HS-27A (cell line): ENCODE data around the gene SECTM1.
"Not testable (repeated sequence)": the region's sequence is repeated elsewhere in the genome, so short reads cannot be mapped to it uniquely, and the experiment has no call there.

Experiments
- DNase-seq: peaks from one replicate; pipeline ENCODE4 v3.0.0-alpha.2; 2012; ENCODE audit warnings: low read depth, missing footprints

The SECTM1 gene

DNA sequence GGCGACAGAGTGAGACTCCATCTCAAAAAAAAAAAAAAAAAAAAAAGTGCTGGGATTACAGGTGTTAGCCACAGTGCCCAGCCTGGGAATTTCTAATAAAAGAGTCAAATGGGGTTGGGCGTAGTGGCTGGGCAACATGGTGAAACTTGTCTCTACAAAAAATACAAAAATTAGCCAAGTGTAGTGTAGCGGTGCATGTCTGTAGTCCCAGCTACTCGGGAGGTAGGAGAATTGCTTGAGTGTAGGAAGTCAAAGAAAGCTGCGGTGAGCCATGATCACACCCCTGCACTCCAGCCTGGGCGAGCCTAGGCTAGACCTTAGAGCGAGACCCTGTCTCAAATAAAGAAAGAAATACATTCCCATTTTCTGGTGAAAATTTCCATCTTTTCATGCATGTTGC, 35.6 kb upstream of the SECTM1 start:
- DNase-seq: no peak

DNA sequence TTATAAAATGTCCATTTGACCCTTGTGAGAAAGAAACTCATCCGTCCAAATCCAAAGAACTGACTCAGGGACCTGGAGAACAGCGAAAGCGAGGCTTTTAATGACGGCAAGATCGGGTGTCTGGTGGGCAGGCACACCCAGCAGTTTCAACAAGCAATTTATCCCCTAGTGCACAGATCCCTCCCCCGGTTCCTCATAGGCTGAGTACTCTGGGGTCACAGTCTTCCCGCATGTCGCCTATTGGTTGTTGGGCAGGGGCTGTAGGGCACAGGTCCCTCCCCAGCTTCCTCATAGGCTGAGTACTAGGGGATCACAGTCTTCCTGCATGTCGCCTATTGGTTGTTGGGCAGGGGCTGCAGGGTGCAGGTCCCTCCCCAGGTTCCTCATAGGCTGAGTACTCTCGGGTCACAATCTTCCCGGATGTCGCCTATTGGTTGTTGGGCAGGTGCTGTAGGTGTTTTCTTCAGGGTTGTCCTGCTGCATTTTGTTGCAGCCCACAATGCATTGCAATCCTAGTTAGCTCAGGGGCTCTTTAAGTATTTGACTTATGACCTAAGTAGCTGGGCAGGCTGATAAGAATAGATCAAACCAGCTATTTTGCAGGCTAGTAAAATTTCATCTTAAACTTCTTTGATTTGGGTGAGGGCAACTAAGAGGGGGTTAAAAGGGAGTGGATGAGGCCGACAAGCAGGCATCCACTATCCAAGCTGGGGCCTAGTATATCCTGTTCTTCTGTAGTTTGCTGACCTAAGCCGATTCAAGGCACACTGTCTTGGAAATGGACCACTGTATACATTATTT, 34.4 kb upstream of the SECTM1 start:
- no peak for DNase-seq

DNA sequence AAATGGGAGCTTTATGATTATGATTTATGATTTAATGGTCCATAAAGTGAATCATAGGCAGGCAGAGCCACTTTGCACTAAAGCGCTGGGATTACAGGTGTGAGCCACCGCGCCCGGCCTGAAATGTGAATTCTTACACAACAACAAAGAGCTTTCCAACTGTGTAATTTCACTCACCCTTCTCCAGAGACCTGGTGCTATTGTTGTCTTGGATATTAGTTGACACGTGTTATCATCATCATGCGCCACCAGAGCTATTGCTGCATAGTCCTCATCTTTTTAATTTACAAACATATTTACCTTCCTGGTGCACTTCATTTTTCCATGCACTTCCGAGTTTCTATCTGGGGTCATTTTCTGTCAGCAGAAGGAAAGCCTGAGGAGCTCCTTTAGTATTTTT, 33.2 kb upstream of the SECTM1 start:
- DNase-seq: no peak

DNA sequence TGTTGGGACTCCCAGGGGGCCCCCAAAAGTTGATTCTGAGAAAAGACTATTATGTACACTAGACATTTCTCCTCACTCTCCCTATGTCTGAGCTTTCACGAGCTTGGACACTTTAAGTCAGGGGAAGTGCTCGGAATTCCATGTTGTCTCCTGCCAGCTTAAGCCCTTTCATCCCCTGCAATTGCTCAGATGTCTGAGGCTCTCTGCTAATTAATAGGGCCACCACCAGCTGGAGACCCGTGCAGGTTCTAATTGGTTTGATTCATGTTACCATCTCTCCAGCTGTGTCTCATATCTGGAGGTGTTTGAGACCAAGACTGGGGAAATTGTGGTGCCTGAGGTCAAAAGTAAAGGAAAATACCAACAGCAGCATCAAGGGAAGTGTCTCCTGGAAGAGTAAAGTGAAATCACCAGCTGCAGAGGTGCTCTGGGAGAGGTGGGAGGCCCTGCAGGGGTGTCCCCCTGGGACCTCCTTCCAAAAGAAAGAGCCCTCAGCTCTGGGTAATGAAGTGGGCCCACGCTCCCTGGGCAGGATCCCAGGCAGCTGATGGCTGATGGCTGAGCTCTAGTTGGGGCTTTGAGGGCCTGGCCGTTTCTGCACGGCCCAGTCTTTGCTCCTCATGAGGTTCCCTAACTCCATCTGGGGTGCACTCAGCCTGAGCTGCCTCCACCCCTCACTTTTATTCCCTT, 32.2 kb upstream of the SECTM1 start:
- no peak for DNase-seq

DNA sequence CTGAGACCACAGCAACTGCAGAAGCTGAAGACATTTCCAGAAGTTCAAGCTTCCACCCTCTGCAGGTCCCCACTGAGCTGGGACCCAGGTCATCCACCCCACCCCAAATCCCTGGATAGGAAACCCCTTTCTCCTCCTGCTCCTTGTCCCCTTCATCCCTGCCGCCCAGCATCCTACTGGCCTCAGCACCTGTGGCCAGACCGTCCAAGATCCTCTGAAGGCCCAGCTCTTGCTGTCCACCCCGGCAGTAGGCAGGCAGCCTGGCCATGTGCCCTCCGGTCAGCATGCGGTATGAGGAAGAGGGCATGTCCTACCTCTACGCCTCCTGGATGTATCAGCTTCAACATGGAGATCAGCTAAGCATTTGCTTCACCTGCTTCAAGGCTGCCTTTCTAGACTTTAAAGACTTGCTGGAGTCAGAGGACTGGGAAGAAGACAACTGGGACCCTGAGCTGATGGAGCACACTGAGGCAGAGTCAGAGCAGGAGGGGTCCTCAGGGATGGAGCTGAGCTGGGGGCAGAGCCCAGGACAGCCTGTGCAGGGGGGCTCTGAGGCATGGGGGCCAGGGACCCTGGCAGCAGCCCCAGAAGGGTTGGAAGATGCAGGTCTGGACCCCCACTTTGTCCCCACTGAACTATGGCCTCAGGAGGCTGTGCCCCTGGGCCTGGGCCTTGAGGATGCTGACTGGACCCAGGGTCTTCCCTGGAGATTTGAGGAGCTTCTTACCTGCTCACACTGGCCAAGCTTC, 28.5 kb upstream of the SECTM1 start:
- DNase-seq: no peak

DNA sequence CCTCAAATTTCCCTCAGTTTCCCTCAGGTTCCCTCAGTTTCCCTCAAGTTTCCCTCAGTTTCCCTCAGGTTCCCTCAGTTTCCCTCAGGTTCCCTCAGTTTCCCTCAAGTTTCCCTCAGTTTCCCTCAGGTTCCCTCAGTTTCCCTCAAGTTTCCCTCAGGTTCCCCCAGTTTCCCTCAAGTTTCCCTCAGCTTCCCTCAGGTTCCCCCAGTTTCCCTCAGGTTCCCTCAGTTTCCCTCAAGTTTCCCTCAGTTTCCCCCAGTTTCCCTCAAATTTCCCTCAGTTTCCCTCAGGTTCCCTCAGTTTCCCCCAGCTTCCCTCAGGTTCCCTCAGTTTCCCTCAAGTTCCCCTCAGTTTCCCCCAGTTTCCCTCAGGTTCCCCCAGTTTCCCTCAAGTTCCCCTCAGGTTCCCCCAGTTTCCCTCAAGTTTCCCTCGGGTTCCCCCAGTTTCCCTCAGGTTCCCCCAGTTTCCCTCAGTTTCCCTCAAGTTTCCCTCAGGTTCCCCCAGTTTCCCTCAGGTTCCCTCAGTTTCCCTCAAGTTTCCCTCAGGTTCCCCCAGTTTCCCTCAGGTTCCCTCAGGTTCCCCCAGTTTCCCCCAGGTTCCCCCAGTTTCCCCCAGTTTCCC, 26.0 kb upstream of the SECTM1 start:
- DNase-seq: not testable (repeated sequence)

DNA sequence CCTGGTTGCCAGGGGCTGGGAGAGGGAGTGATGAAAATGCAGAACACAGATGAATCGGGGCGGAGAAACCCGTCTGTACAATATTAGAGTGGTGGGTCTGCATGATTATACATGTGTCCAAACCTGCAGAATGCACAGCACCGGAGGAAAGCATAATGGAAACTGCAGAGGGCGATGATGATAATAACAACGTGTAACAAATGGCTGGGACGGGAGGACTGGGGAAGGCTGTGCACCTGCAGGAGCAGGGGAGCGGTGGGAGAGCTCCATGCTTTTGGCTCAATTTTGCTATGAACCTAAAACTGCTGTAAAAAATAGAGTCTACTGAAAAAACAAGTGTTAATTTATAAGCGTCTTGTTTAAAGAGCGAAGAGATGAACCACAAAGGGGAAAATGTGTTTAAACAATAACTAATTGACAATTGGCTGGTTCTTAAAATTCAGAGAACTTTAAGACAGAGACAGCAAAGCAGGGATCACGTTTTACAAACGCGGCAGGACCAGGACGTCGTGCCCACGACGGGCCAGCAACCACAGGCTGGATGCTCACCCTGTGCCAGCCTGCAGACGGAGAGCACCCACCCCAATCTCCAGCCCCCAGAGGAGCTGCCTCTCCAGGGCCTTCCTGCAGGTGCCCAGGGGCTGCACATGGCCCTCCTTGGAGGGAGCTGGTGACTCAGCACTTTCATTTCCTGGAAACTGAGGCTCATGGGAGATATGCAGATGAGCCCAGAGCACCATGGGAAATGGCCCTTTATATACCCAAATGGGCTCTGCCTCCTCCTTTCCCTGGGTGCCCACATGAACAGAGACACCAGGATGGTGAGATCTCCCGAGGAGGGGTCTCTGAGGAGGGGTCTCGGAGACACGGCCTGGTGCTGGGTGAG, 25.1 kb upstream of the SECTM1 start, which contains the start of gene TEX19:
Gene TEX19, plus strand, starts transcription at position 783 of the 886 bp plus-strand sequence. CDS start 2,904 bp downstream, outside the sequence.
- DNase-seq: no peak

DNA sequence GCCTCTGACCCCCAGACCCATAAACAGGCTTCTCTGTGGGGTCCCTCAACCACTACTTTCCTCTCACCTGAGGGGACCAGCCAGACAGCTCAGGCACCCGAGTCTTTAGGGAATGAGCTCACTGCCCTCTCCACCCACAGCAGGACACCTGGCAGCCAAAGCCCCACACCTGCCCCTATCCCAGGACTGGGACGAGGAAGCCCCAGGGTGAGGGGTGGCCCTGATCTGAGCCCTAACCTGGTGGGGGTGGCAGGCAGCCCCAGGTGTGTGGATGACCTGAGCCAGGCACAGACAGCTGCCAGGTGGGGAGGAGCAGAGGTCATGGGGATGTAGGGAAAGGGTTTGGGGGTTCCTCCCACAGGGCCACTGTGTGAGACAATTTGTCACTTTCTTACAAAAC, 23.8 kb upstream of the SECTM1 start:
- no peak for DNase-seq

DNA sequence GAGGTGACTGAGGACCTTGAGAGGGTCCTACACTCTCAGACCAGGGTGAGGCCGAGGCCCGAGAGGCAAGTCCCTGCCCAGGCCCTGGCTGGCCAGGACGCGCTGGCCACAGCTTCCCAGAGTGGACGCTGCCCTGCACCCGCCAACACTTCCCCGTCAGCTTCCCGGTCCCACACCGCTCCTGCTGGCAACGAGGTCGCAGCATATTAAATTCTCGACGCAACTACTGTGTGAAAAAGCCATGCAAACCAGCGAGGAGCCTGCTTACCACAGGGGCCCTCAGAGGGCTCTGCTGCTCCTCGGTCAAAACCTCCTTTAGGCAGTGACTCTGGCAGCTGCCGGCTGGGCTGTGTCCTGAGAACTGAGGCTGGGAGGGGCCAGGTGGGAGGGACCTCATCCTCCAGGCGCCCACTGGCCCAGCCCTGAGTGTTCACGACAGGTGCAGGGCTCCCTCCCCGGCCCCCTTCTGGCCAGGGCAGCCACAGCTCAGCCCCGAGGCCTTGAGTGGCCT, 23.3 kb upstream of the SECTM1 start:
- no peak for DNase-seq

DNA sequence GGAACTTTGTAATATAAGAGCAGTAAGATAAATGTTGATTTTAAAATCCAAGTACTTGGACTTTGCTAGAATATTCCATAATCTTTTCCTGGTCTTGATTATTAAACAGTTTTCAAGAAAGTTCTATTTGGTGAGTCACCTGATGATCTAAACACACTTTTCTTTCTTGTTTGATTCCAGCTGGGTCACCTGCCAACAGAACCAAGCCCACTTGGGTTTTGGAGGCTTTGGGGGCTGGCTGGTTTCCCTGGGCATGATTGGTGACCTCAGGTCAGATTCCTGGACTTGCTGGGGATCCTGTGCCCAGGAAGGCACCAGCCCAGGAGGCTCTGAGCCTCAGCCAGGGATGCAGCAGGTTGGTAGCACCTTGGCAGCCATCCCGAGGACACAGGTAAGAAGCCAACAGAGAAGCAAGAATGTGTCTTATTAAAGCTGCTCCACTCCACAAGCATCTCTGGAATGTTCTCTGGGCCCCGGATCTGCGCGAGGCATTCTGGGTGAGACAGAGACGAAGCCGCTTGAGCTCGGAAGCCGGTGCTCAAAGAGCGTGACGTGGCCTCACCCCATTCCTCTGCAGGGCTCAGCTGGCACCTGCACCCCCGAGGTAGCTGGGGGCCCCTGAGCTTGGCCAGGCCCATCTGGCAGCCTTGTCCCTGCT, 22.3 kb upstream of the SECTM1 start:
- DNase-seq: no peak

DNA sequence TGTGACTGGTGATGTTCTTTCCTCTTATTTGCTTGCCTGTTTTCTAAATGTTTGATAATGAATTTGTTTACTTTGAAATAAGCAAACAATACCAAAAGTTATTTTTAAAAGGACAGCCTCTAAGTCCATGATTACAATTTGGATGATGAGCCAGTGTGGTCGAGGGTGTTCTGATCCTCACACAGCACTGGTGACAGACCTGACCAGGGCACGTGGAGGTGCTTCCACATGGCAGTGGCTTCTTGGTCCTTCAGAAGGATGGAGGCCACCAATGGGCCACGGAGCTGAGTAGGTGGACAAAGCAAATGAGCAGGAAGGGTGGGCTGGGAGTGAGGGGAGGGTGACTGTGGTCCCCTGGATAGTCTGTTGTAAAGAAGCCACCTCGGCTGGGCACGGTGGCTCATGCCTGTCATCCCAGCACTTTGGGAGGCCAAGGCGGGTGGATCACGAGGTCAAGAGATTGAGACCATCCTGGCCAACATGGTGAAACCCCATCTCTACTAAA, 21.3 kb upstream of the SECTM1 start:
- no peak for DNase-seq

DNA sequence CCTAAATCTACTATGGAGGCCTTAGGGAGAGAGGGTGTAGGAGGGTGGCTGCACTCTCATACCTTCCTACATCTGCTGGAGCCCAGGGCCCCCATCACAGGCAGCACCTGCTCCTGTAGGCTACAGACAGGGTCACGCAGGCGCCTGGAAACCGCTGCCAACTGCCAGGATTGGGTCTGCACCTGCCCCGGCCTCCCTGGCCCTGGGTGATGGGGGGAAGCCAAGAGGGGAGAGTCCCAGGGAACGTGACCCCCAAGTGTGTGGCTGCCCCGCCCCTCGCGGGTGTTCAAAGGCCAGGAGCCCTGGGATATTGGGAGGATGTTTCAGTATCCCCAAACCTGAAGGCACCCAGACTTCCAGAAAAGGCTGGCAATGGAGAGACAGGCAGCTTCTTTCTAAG, 19.9 kb upstream of the SECTM1 start:
- no peak for DNase-seq

DNA sequence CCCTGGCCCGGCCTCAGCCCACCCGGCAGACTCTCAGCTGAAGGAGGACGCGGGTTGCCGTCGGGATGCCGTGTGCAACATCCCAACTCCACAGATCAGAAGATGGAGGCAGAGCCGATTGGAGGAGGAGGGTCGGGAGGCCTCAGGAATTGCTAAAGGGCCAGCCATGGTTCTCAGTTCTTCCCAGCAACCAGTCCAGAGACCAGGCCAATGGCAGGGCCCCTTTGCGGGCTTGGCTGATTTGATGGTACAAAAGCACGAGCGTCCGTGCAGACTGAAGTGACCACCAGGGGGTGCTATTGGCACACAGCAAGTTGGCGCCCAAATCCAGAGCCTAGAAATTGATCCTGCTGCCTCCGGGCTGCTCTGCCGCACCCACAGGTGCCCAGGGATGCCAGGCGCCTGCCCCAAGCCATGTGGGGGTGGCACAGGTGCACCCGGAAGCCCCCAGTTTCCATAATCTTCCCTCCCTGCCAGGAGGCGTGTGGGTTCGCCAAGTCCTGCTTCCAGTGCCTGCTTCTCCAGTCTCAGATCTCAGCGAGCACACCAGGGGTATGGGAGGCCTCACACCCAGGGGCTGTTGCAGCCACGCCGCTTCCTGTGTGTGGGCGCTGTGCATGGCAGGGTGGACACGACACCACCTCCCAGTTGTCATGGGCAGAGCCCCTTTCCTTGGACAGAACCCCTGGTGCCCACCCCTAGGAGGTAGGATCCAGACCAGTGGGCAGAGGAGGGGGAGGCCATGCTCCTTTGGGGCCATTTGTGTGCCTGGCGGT, 18.3 kb upstream of the SECTM1 start:
- DNase-seq: peak; percentile 27

DNA sequence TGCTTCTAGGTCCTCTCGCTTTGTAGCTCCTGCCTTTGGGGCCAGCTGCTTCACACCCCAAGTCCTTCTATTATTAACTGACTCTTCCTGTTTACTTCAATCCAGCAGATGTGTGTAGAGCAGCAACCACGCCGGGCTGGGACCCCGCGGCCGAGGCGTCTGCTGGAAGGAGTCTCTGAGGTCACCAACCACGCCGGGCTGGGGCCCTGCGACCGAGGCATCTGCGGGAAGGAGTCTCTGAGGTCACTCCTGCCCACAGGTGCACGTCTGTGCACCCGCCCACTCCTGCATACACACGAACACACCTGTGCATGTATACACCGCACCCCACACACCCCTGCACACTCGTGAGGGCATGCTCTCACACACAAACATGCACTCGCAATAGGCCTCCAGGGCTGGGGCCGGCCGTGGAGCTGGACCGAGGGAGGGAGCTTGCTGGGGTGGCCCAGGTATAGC, 17.7 kb upstream of the SECTM1 start:
- DNase-seq: no peak

DNA sequence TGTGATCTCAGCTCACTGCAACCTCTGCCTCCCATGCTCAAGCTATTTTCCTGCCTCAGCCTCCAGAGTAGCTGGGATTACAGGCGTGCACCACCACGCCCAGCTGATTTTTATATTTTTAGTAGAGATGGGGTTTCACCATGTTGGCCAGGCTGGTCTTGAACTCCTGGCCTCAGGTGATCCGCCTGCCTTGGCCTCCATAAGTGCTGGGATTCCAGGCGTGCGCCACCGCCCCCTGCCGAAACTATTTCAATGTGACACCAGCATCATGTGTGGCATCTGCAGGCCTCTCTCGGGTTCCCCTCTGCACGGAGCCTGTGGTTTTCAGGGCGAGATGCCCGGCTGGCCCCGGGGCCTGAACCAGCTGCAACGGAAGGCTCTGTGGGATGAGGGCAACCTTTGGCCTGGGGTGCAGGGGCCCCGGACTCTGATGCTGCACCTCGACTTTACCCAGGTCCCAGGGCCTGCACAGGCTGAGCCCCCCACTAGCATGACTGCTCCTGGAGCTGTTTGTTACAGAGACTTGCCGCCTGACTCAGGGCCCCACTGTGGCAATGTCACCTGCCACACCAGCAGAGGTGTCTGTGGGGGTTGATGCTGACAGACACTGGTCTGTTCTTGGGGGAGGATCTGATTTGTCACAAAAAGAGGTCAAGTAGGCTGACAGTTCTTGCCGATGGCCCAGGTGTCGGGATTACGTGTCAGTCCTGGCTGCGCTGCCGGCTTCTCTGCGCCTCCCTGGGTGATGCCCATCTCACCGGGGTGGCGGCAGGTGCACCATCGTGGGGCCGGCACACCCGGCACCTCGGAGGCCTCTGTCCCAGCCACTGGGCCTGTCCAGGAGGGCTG, 16.8 kb upstream of the SECTM1 start:
- no peak for DNase-seq

DNA sequence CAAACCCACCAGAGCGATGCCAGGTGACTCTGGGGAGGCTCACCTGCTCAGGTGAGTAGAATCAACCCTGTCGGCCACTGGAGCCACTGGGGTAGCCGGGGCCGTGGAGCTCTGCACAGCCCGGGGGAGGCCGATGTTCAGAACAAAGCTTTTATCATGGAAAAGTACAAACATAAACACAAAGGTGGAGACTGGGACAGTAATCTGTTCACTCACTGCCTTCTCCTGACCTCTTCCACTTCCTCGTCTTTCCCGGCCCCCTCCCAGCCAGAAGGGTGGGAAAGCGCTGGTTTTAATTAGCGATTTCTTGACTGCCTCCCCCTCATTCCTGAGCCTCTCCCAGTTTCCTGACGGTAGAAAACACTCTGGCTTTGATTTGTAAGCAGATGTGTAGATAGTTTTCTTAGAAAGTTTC, 15.7 kb upstream of the SECTM1 start:
- DNase-seq: no peak

DNA sequence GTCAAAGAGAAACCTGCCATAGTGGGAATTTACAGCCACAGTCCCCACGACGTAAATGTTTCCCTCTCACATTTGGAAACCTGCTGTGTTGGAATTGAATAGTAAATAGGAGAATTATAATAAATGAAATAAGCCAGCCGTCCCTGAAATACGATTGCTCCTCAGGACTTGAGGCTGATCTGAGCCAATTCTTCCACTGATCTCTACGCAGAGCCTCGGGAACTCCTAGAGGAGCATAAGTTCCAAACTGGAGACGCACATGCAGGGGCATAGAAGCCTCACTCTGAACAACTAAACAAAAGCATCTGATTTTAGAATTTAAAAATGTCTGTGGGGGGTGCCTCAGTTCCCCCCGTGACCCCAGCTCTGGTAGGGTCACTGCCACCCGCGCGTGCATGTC, 15.3 kb upstream of the SECTM1 start:
- DNase-seq: no peak

DNA sequence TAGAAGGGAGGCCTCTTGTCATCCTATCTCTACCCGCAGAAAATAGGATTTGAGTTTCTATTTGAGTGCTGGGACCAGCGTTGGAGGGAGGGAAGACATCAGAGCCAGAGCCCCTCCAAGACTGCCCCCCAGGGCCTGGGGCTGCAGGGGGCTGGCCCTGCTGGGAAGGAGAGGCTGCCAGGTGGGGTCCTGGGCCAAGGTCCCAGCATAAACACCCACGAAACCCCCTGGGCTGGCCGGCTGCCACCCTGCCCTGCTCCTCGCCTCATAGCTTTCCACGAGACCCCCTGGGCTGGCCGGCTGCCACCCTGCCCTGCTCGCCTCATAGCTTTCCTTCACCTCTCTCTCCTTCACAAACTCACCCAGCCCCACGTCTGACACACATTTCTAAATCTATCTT, 14.9 kb upstream of the SECTM1 start:
- DNase-seq: no peak
